Psoas muscle (tissue), 8 donors: ENCODE data around the gene SEC14L1. TPM values are rescaled to one million over a fixed set of nuclear protein-coding genes. Genes with fewer than 3 reads are reported as not detected.
"Not testable (repeated sequence)": the region's sequence is repeated elsewhere in the genome, so short reads cannot be mapped to it uniquely, and the experiment has no call there.

Experiments
- ATAC-seq, 4 donors: fragments of 200-7000 bp; cut with Tn5 transposase; one replicate each; pipeline ENCODE4 v1.9.1; 2020; ENCODE audit warnings: moderate library complexity in 3 of 4, mild to moderate bottlenecking in 2 of 4
- DNase-seq, 2 donors: peaks; one replicate each; pipeline ENCODE4 v3.0.0-alpha.2; 2020
- H3K27ac ChIP-seq: fragments of 200-600 bp; one replicate; pipeline ENCODE4 v1.8.0; 2022
- H3K27me3 ChIP-seq, 3 donors: fragments of 200-600 bp in 1 of 3; one replicate each; pipeline versions ENCODE4 v1.6.1 to v1.8.0; 2013 to 2022; ENCODE audit warnings: low read length in 2 of 3, mild to moderate bottlenecking in 2 of 3, moderate library complexity in 1 of 3; ENCODE audit not compliant: insufficient read depth in 3 of 3
- H3K36me3 ChIP-seq, 2 donors: fragments of 200-600 bp in 1 of 2; one replicate each; pipeline versions ENCODE4 v1.6.1 to v1.8.0; 2013 to 2022; ENCODE audit warnings: low read depth in 1 of 2, mild to moderate bottlenecking in 1 of 2, moderate library complexity in 1 of 2; ENCODE audit not compliant: insufficient read depth in 1 of 2
- H3K4me1 ChIP-seq: fragments of 200-600 bp; one replicate; pipeline ENCODE4 v1.8.0; 2022
- H3K4me3 ChIP-seq: fragments of 200-600 bp; one replicate; pipeline ENCODE4 v1.8.0; 2022; ENCODE audit warnings: mild to moderate bottlenecking
- H3K9me3 ChIP-seq: fragments of 200-600 bp; one replicate; pipeline ENCODE4 v1.8.0; 2022
- CTCF ChIP-seq: fragments of 200-600 bp; IDR thresholded peaks from one replicate; pipeline ENCODE4 v1.8.0; 2022; ENCODE audit warnings: antibody characterized with exemption
- WGBS, 3 donors: extraction: QIAGEN DNeasy Blood & Tissue Kit; methylation state at CpG; one replicate each; pipeline versions ENCODE4 v1.1.6 to v1.1.7; 2013; 5-methylcytosine and 5-hydroxymethylcytosine counted together
- intact Hi-C, 2 donors: fragments of 100-400 bp; cut with DNase I; formaldehyde crosslinking; loops; one replicate each; pipeline versions ENCODE4 v1.11.0 to v1.14.2; 2022
- polyA plus RNA-seq, 3 donors: library from polyadenylated mRNA; stranded (reverse); fragments of 200-250 nt; gene quantifications; one replicate each; pipeline ENCODE4 v1.2.3, GENCODE V29; 2013
- total RNA-seq, 4 donors: library from RNA; stranded (reverse); fragmentation: NEBNext Ultra II Directional in 2 of 4; extraction: Animal tissue kit (Norgen Biotek cat#: 25700) in 2 of 4; gene quantifications; one replicate each; pipeline versions ENCODE4 v1.2.1 to v1.2.4, GENCODE V29; 2021 to 2023
- donor health status: healthy with polysubstance abuse.
- donor health status: DM: no; HTN: no; CAD: no; lungs with moderate emphysema.
- donor health status: Bipolar disorder and iron deficiency.
- donor health status: healthy.
- donor health status: DM: yes; HTN: yes; CAD: no.
- donor health status: DM: no; HTN: no; CAD: no.
- donor health status: DM: no; HTN: no; CAD: no.
- donor health status: DM: yes; HTN: yes; CAD: no.

SEC14L1 gene
- total and polyA plus RNA-seq, 7 donors = 38.6 to 98.9 (median 69.1) TPM

- Histone ChIP-seq H3K9me3 (no peaks in the 10 kb centered on the region), H3K36me3 (no peaks in the 10 kb centered on the region), H3K27ac (no peak overlapping the region), H3K27me3 (peaks cover 0 to 5% (median 0%) of the 10 kb centered on the region in 3 donors), H3K4me1 (peaks cover 5% of the 10 kb centered on the region), H3K4me3 (no peak overlapping the region)
- no peak for TF ChIP-seq CTCF
- DNase-seq = no peak
- intact Hi-C loops = loop anchor here (1.0 to 5.0 kb wide), 2 partner anchors 161 to 380 kb away; partner anchors contain the start of gene MGAT5B (in 2 of the 2)
- no peak for ATAC-seq
- 41 to 54% (median 50%) methylated on average over 5 to 8 of the region's 8 CpGs for WGBS, 3 donors
Observed at GRCh38 chr17:77247609-77248008, 106.8 kb downstream of the SEC14L1 start.

- 51 to 60% (median 51%) methylated on average over 17 of the region's 17 CpGs for WGBS, 3 donors
- H3K36me3 ChIP-seq = no peaks in the 10 kb centered on the region
- intact Hi-C loops = loop anchor here (5.0 kb wide), 1 partner anchor 381 kb away; the partner anchor contains the start of gene MGAT5B (in 2 of the 2)
Observed at GRCh38 chr17:77248216-77249114, 107.7 kb downstream of the SEC14L1 start.

GRCh38 chr17:77251622-77252183, 110.9 kb downstream of the SEC14L1 start:
- 71 to 77% (median 74%) methylated on average over 4 of the region's 4 CpGs for WGBS, 3 donors
- intact Hi-C loops = no loop called here
- ATAC-seq = no peak
- peaks cover 0 to 7% (median 0%) of the 10 kb centered on the region in 3 donors for H3K27me3 ChIP-seq
- H3K27ac ChIP-seq = no peak overlapping the region
- no peaks in the 10 kb centered on the region for H3K36me3 ChIP-seq
- H3K4me3 ChIP-seq = no peak overlapping the region
- no peaks in the 10 kb centered on the region for H3K9me3 ChIP-seq
- peaks cover 1% of the 10 kb centered on the region for H3K4me1 ChIP-seq
- DNase-seq = no peak
- TF ChIP-seq CTCF = no peak

More at GRCh38 chr17:77248216-77249114, 107.7 kb downstream of the SEC14L1 start:
- DNase-seq (no peak), ATAC-seq (no peak)
- Histone ChIP-seq H3K27me3 (peaks cover 0 to 5% (median 0%) of the 10 kb centered on the region in 3 donors), H3K27ac (no peak overlapping the region), H3K4me3 (no peak overlapping the region), H3K9me3 (no peaks in the 10 kb centered on the region), H3K4me1 (peaks cover 5% of the 10 kb centered on the region)
- TF ChIP-seq CTCF = no peak

GRCh38 chr17:77252306-77252705, 111.5 kb downstream of the SEC14L1 start:
- intact Hi-C loops, H3K9me3 ChIP-seq: not testable (repeated sequence)

GRCh38 chr17:77253611-77254051, 112.9 kb downstream of the SEC14L1 start:
- intact Hi-C loops = no loop called here
- H3K4me1 ChIP-seq = no peaks in the 10 kb centered on the region
- DNase-seq (no peak), ATAC-seq (no peak)
- H3K27ac ChIP-seq = no peak overlapping the region
- no peak overlapping the region for H3K4me3 ChIP-seq
- TF ChIP-seq CTCF = no peak
- no peaks in the 10 kb centered on the region for H3K36me3 ChIP-seq
- 73 to 78% (median 76%) methylated on average over 11 of the region's 11 CpGs for WGBS, 3 donors
- H3K9me3 ChIP-seq = no peaks in the 10 kb centered on the region
- H3K27me3 ChIP-seq = peaks cover 0 to 12% (median 4%) of the 10 kb centered on the region in 3 donors

More at GRCh38 chr17:77252306-77252705, 111.5 kb downstream of the SEC14L1 start:
- not testable (repeated sequence) for H3K4me3 ChIP-seq, H3K36me3 ChIP-seq, H3K27ac ChIP-seq, H3K27me3 ChIP-seq, H3K4me1 ChIP-seq, ATAC-seq, DNase-seq
- 55 to 59% (median 58%) methylated on average over 7 of the region's 7 CpGs for WGBS, 3 donors
